DOHH2 (cell line): ENCODE measurements around the gene B3GLCT.

Experiments used
- CTCF ChIP-seq: fragments of 200-600 bp; sonication (generic); IDR thresholded peaks from one replicate; pipeline ENCODE4 v1.5.1; 2014; ENCODE audit warnings: antibody characterized with exemption, mild to moderate bottlenecking, low read depth, low read length; ENCODE audit not compliant: poor library complexity, severe bottlenecking
- EZH2phosphoT487 ChIP-seq: fragments of 200-600 bp; sonication (generic); IDR thresholded peaks from 2 replicates; pipeline ENCODE4 v1.6.1; 2017; ENCODE audit warnings: borderline replicate concordance, mild to moderate bottlenecking, antibody characterized with exemption, low read length, moderate library complexity, mixed read lengths

- TF ChIP-seq CTCF = no peak
- TF ChIP-seq EZH2phosphoT487 = no peak
These were observed 41.1 kb downstream of the B3GLCT start for GRCh38 chr13:31240921-31241320.
